ENCODE data around the gene MASTL. TPM values are rescaled to one million over a fixed set of nuclear protein-coding genes. Genes with fewer than 3 reads are reported as not detected.

MASTL gene
- polyA plus RNA-seq, 10 donors, result 6.6 to 14.1 (median 7.4) TPM

DNA sequence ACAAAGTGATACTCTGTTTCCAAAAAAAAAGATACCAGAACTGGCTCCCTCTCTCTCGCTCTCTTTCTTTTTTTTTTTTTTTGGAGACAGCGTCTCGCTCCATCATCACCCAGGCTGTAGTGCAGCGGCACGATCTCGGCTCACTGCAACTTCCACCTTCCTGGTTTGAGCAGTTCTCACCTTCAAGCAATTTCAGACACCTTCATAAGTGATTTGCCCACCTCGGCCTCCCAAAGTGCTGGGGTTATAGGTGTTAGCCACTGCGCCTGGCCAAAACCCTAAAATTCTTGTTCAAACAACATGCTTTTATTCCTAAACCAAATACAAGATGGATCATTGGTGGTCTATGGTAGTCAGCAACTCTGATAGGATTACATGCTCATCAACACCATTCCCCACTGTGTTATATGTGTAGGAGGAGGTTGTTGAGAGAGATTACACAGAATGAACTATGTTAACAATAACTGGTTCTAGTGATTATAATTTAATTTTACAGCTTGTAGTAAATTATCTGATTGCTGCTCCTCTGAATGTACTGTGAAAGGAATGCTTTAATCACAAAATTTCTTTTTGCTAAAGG, 69.9 kb downstream of the MASTL start:
- no peak for DNase-seq

DNA sequence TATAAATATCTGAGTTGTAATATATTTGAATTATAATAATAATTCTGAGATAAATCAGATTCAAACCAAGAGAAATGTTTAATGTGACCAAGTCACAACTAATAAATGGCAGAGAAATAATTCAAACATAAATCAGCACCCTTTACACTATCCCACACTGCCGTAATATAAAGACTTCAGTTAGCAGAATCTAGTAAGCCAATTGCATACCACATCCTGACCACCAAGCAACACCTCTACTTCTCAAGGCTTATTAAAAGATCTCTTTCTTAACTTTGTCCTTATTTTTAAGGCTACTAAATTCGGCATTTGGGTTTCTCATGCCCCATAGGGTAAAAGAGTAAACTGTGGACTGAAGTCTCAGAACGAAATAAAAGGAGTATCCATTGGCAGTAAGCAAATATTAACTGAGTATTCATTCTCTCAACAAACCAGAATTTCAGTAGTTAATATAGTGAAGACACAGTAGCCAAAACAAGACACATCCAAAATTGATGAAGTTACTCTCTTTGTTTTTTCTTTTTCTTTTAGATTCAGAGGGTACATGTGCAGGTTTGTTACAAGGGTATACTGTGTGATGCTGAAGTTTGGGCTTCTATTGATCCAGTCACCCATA, 70.6 kb downstream of the MASTL start:
- no peak for DNase-seq

DNA sequence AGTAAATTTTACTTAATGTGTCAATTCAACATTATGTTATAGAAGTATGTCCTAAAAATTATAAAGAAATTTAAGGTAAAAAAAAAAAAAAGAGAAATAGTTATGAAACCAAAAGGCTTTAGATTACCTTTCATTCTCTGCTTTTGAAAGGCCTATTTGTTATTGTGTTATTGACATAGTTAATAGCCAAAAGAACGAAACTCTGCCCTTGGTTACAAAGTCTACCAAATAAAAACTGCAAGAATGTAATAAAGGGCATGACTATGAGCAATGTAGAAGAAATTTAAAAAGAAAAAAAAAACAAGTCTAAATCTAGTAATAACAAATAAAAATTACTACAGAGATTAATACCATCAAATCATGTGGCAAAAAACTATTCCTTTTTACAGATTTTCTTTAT, 74.9 kb downstream of the MASTL start:
- DNase-seq, result no peak

DNA sequence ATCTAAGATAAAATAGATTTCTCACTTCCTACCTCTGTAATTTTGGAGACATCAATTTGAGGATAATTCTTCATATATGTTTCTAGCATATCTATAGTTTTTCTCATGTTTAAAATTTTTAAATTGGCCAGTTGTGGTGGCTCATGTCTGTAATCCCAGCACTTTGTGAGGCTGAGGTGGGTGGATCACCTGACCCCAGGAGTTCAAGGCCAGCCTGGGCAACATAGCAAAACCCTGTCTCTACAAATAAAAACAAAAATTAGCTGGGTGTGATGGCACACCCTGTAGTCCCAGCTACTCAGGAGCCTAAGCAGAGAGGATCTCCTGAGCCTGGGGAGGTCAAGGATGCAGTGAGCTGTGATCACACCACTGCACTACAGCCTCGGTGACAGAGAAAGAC, 80.6 kb downstream of the MASTL start:
- no peak for DNase-seq

Other genes with a start within 250 kb of the MASTL start
- 10 to 100 TPM in 8 of 10 donors, 1 to 10 TPM in 2; 7.5 to 17.9 (median 11.5) TPM for gene ANKRD26, start 54.9 kb upstream of the MASTL start, polyA plus RNA-seq (ENCODE audit: insufficient read length in 10 of 10)
- 100 to 1,000 TPM in 2 of 10 donors, 10 to 100 TPM in 8; 73.5 to 107 (median 93.7) TPM for gene YME1L1, start 968 bp upstream of the MASTL start, polyA plus RNA-seq (ENCODE audit: insufficient read length in 10 of 10)
- gene ACBD5, start 85.4 kb downstream of the MASTL start, polyA plus RNA-seq (ENCODE audit: insufficient read length in 10 of 10), result 10 to 100 TPM; 18.9 to 30.6 (median 23.2) TPM